ENCODE data around the gene HDAC2.
"Not testable (repeated sequence)": the region's sequence is repeated elsewhere in the genome, so short reads cannot be mapped to it uniquely, and the experiment has no call there.

GRCh38 chr6:114017146-114017545 is 46.2 kb upstream of the HDAC2 start:
- TF ChIP-seq CTCF, POLR2A (IDR thresholded peaks at IDR 0.05): not testable (repeated sequence)

Measured in lower leg skin (tissue), 3 donors.